Loucy (cell line): ENCODE data around the gene FXYD7.

Source experiments
- EZH2phosphoT487 ChIP-seq: fragments of 200-600 bp; IDR thresholded peaks from 2 replicates; pipeline ENCODE4 v1.6.1; 2018; ENCODE audit warnings: antibody characterized with exemption, mild to moderate bottlenecking, moderate library complexity, borderline replicate concordance
- TF ChIP-seq, protein P1 (sequence below): fragments of 200-600 bp; sonication (generic); conservative IDR thresholded peaks from 2 replicates; pipeline ENCODE4 v1.5.1; 2014; ENCODE audit warnings: mild to moderate bottlenecking, antibody characterized with exemption, low read length

DNA sequence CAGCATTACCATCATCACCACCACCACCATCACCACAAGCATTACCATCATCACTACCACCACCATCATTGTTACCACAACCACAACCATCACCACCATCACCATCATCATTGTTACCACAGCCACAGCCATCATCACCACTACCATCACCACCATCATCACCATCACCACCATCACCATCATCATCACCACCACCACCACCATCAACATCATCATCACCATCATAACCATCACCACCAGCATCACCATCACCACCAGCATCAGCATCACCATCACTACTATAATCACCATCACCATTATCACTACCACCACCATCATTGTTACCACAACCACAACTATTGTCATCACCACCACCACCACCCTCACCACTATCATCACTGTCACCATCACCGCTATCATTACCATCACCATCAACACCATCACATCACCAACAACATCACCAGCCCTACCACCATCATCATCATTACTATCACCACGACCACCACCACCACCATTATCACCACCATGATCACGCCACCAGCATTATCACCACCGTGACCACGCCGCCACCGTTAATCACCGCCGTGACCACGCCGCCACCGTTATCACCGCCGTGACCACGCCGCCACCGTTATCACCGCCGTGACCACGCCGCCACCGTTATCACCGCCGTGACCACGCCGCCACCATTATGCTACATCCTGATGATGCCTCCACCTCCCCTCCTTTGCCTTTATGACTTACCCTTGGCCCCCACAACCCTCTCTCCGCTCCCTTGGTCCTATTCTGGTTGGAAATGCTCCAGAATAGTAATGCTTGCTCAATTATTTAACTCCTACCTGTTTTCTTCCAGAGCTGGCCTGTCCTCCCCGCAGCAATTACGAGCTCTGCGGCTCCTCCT, 37.4 kb upstream of the FXYD7 start:
- TF ChIP-seq, protein P1, sequence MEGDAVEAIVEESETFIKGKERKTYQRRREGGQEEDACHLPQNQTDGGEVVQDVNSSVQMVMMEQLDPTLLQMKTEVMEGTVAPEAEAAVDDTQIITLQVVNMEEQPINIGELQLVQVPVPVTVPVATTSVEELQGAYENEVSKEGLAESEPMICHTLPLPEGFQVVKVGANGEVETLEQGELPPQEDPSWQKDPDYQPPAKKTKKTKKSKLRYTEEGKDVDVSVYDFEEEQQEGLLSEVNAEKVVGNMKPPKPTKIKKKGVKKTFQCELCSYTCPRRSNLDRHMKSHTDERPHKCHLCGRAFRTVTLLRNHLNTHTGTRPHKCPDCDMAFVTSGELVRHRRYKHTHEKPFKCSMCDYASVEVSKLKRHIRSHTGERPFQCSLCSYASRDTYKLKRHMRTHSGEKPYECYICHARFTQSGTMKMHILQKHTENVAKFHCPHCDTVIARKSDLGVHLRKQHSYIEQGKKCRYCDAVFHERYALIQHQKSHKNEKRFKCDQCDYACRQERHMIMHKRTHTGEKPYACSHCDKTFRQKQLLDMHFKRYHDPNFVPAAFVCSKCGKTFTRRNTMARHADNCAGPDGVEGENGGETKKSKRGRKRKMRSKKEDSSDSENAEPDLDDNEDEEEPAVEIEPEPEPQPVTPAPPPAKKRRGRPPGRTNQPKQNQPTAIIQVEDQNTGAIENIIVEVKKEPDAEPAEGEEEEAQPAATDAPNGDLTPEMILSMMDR = no peak
- no peak for TF ChIP-seq EZH2phosphoT487
